K562 (cell line): Measurements from ENCODE around the gene MPL. TPM values are rescaled to one million over a fixed set of nuclear protein-coding genes. Genes with fewer than 3 reads are reported as not detected.

ENCODE experiments used
- ATAC-seq: fragments of 200-7000 bp; cut with Tn5 transposase; 3 replicates; pipeline ENCODE4 v1.9.1; 2020; ENCODE audit warnings: moderate library complexity
- BruUV-seq: library from RNA; stranded (reverse); fragments of 400-500 nt; replicated peaks from 2 replicates; lab custom pipeline; 2021; lab: Mats Ljungman, UMichigan
- CTCF ChIA-PET: fragments of 300-600 bp; formaldehyde crosslinking; extraction: SDS; loops from one replicate; lab custom pipeline; 2021; ENCODE audit warnings: low intra/inter-chr PET ratio; lab: Yijun Ruan, JAX
- POLR2A ChIA-PET: fragments of 300-600, 350-650 bp; sonication (Branson Sonifier 250); formaldehyde crosslinking; extraction: SDS; loops from one replicate; lab custom pipeline; 2021; ENCODE audit warnings: antibody characterized with exemption, inconsistent platforms; lab: Yijun Ruan, JAX
- DNase-seq, 4 experiments: peaks; one replicate each; pipeline versions ENCODE4 v3.0.0 to v3.0.0-alpha.2; 2011 to 2018; ENCODE audit warnings: low spot score in 3 of 4, mixed read lengths in 3 of 4; ENCODE audit errors: extremely low read depth in 1 of 4
- FAIRE-seq: peaks from 2 replicates; lab custom pipeline; 2011; peaks lifted over from hg19 to GRCh38; lab: Jason Lieb, UNC
- H2AFZ ChIP-seq: 2 replicates; pipeline ENCODE4 v1.6.0; 2011; ENCODE audit warnings: low read depth, low read length, control low read depth, inconsistent platforms
- H3K27ac ChIP-seq: fragments of 200-600 bp; 3 replicates; pipeline ENCODE4 v1.8.0; 2011; ENCODE audit warnings: low read depth, mild to moderate bottlenecking, control low read depth, inconsistent platforms, low read length, moderate library complexity, mixed read lengths; ENCODE audit errors: extremely low read depth
- H3K27me3 ChIP-seq, 2 experiments: fragments of 300-600 bp in 1 of 2; 2 replicates in 1 of 2; 3 replicates in 1 of 2; pipeline versions ENCODE4 v1.6.0 to v1.8.0; 2011; ENCODE audit warnings: inconsistent platforms in 2 of 2, low read length in 2 of 2, mild to moderate bottlenecking in 1 of 2, mixed read lengths in 1 of 2, moderate library complexity in 1 of 2; ENCODE audit not compliant: control insufficient read depth in 2 of 2, insufficient read depth in 2 of 2
- H3K36me3 ChIP-seq: fragments of 300-600 bp; 3 replicates; pipeline ENCODE4 v1.8.0; 2011; ENCODE audit warnings: mild to moderate bottlenecking, low read length, inconsistent platforms; ENCODE audit not compliant: control insufficient read depth, insufficient read depth
- H3K4me1 ChIP-seq, 2 experiments: fragments of 200-600 bp in 1 of 2; replicated peaks in 1 of 2; 2 replicates in 1 of 2; 3 replicates in 1 of 2; pipeline versions ENCODE4 v1.5.1 to v1.8.0; 2011; ENCODE audit warnings: inconsistent platforms in 2 of 2, low read length in 2 of 2, mild to moderate bottlenecking in 1 of 2, mixed read lengths in 1 of 2, moderate library complexity in 1 of 2; ENCODE audit not compliant: control insufficient read depth in 2 of 2, insufficient read depth in 2 of 2
- H3K4me2 ChIP-seq: 2 replicates; pipeline ENCODE4 v1.6.1; 2011; ENCODE audit warnings: low read length, control low read depth, inconsistent platforms, mixed read lengths; ENCODE audit not compliant: insufficient read depth
- H3K4me3 ChIP-seq: fragments of 200-600 bp; sonication (generic), shearing (Covaris generic); 2 replicates; pipeline ENCODE4 v1.5.1; 2016; ENCODE audit warnings: control low read depth, inconsistent platforms
- H3K79me2 ChIP-seq: fragments of 200-600 bp; 3 replicates; pipeline ENCODE4 v1.8.0; 2011; ENCODE audit warnings: low read length, inconsistent platforms; ENCODE audit not compliant: control insufficient read depth, insufficient read depth
- H3K9ac ChIP-seq, 2 experiments: 2 replicates each; pipeline versions ENCODE4 v1.6.0 to v1.6.1; 2011; ENCODE audit warnings: low read depth in 2 of 2, low read length in 2 of 2, control low read depth in 1 of 2, inconsistent platforms in 1 of 2, mild to moderate bottlenecking in 1 of 2, mixed read lengths in 1 of 2; ENCODE audit not compliant: insufficient read depth in 1 of 2
- H3K9me1 ChIP-seq: one replicate; pipeline ENCODE4 v1.6.0; 2011; ENCODE audit warnings: inconsistent platforms, mild to moderate bottlenecking, low read length, moderate library complexity; ENCODE audit not compliant: control insufficient read depth, insufficient read depth
- H3K9me3 ChIP-seq: replicated peaks from 2 replicates; pipeline ENCODE4 v1.5.1; 2011; ENCODE audit warnings: low read depth, low read length, inconsistent platforms; ENCODE audit not compliant: control insufficient read depth, insufficient read depth
- H4K20me1 ChIP-seq: replicated peaks from 2 replicates; pipeline ENCODE4 v1.6.1; 2011; ENCODE audit warnings: low read length, inconsistent platforms, mixed read lengths; ENCODE audit not compliant: control insufficient read depth, insufficient read depth
- ADNP ChIP-seq: fragments of 200-800 bp; sonication (Bioruptor generic); IDR thresholded peaks from 2 replicates; pipeline ENCODE4 v1.6.1; 2016; ENCODE audit warnings: missing genetic modification characterization, missing compliant biosample characterization
- ATF1 ChIP-seq, 2 experiments: fragments of 450-650 bp in 1 of 2; IDR thresholded peaks; 2 replicates each; pipeline ENCODE4 v1.6.1; 2016; ENCODE audit warnings: missing compliant biosample characterization in 1 of 2, missing genetic modification characterization in 1 of 2
- CBX1 ChIP-seq: sonication (generic); IDR thresholded peaks from 2 replicates; pipeline ENCODE4 v1.6.1; 2016; ENCODE audit warnings: antibody characterized with exemption, low read depth, mild to moderate bottlenecking
- CLOCK ChIP-seq: fragments of 250-450 bp; sonication (Bioruptor Pico); IDR thresholded peaks from 2 replicates; pipeline ENCODE4 v1.4.0; 2020; ENCODE audit warnings: mild to moderate bottlenecking, moderate library complexity, borderline replicate concordance
- FOXP4 ChIP-seq: sonication (generic); formaldehyde crosslinking; IDR thresholded peaks from 2 replicates; pipeline ENCODE4 v1.8.0; 2022; ENCODE audit warnings: mild to moderate bottlenecking, missing genetic modification reagents, borderline replicate concordance
- HDAC2 ChIP-seq: fragments of 450-650 bp; IDR thresholded peaks from 2 replicates; pipeline ENCODE4 v1.6.1; 2016; ENCODE audit warnings: mild to moderate bottlenecking
- MCM2 ChIP-seq: fragments of 450-650 bp; IDR thresholded peaks from 2 replicates; pipeline ENCODE4 v1.6.1; 2017; ENCODE audit warnings: low read depth, mild to moderate bottlenecking
- NBN ChIP-seq: fragments of 450-650 bp; IDR thresholded peaks from 2 replicates; pipeline ENCODE4 v1.6.1; 2016; ENCODE audit warnings: low read depth, mild to moderate bottlenecking
- NFRKB ChIP-seq: fragments of 450-650 bp; IDR thresholded peaks from 2 replicates; pipeline ENCODE4 v1.6.1; 2016; ENCODE audit warnings: low read depth
- NKRF ChIP-seq: fragments of 450-650 bp; IDR thresholded peaks from 2 replicates; pipeline ENCODE4 v1.6.1; 2016; ENCODE audit warnings: borderline replicate concordance
- WGBS: fragments of 100-300 bp; shearing (Covaris generic); methylation state at CpG from one replicate; pipeline ENCODE4 v1.1.6; 2016; ENCODE audit warnings: low coverage, mixed read lengths; ENCODE audit not compliant: insufficient coverage; ENCODE audit errors: missing lambda C conversion rate; 5-methylcytosine and 5-hydroxymethylcytosine counted together
- in situ Hi-C: fragments of 300-500 bp; cut with MboI; formaldehyde crosslinking; loops from 4 replicates; pipeline ENCODE4 v1.15.0; 2018; ENCODE audit warnings: inconsistent platforms, mixed read lengths
- intact Hi-C: fragments of 100-400 bp; cut with micrococcal nuclease; formaldehyde crosslinking; loops from 2 replicates; pipeline ENCODE4 v1.14.2; 2022
- polyA plus RNA-seq, 8 experiments: library from polyadenylated mRNA; depleted of rRNA in 4 of 8; stranded (reverse) in 5 of 8; unstranded in 3 of 8; fragments of >200 nt; fragmentation: Nextera tagmentation in 2 of 8; fragmentation: Illumina TruSeq in 1 of 8; extraction: Ambion mirVana in 2 of 8; extraction: Trizol in 1 of 8; gene quantifications; 2 replicates each; pipeline versions ENCODE4 v1.2.1 to v1.2.3, GENCODE V29; 2011 to 2014; ENCODE audit warnings: inconsistent platforms in 1 of 8, missing spikeins in 1 of 8
- total RNA-seq, 7 experiments: library from RNA; depleted of rRNA in 6 of 7; stranded (reverse); fragments of >200 nt in 6 of 7; fragmentation: Illumina TruSeq in 2 of 7; extraction: Trizol in 2 of 7; gene quantifications; 2 replicates each; pipeline versions ENCODE4 v1.2.1 to v1.2.3, GENCODE V29; 2011 to 2021; ENCODE audit warnings: low replicate concordance in 1 of 7
- TF ChIP-seq, protein P1 (sequence below): fragments of 450-650 bp; formaldehyde crosslinking; IDR thresholded peaks from 2 replicates; pipeline ENCODE4 v1.4.0; 2020; ENCODE audit warnings: mild to moderate bottlenecking, moderate library complexity
- TF ChIP-seq, protein P2 (sequence below): fragments of 250-450 bp; sonication (Bioruptor Pico); IDR thresholded peaks from 2 replicates; pipeline ENCODE4 v1.5.0; 2021

Gene MPL
- total and polyA plus RNA-seq, 9 of the 15 experiments (the other 6 are each of a cell fraction or from before 2014, with no cell fraction given): not detected

DNA sequence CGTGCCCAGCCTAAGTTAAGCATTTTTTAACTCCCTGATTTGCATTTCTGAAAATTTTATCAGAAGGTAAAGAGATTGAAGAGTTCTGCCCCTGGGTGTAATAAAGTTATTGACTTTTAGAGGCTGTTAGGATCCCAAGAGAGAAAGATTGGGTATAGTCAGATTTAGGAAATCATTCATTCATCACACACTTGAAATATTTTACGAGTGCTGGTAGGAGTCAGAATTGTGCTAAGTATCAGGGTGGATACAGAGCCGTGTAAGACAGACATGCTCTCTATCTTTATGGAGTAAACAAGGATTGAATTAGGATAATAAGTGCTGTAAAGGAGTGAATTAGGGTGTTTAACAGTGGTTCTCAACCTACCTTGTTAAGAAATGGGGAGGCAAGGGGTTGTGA lies 55.1 kb downstream of the MPL start (continued):
- TF ChIP-seq NBN (no peak), CLOCK (no peak), FOXP4 (no peak)

DNA sequence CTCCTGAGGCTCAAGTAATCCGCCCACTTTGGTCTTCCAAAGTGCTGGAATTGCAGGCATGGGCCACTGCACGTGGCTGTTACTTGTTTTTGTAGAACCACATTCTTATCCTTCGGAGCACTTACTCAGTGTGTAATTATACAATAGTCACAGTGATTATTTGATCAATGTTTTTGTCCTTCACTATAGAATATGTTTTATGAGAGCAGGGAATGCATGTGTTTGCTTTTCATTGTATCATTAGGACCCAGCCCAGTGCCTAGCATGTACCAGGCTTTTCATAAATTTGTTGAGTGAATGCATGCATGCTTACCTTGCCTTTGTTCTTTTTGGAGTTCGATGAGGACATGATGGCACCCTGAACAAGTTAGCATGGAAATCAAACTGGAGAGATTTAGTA lies 57.9 kb downstream of the MPL start:
- ChIA-PET CTCF (no interaction called here), POLR2A (interaction anchor here (0.7 kb wide), 1 partner anchor 18 kb away, joined by 3 read pairs; no protein-coding TSS in a partner anchor)
- H3K9me1 ChIP-seq: no peaks in the 10 kb centered on the region
- H3K36me3 ChIP-seq: no peaks in the 10 kb centered on the region; the same call in 2 of the 3 replicates
- no peak overlapping the region for H3K4me3 ChIP-seq
- DNase-seq (no peak), ATAC-seq (no peak), FAIRE-seq (no peak)
- peaks cover 0 to 3% of the 10 kb centered on the region in 2 experiments; a peak in 2 of 5 replicates for H3K4me1 ChIP-seq
- no peaks in the 10 kb centered on the region for H4K20me1 ChIP-seq
- intact Hi-C loops: no loop called here
- no TSS peak for BruUV-seq
- no peaks in the 10 kb centered on the region for H3K9me3 ChIP-seq
- 69% methylated on average over 4 of the region's 4 CpGs for WGBS
- in situ Hi-C loops: no loop called here
- peaks cover 8% of the 10 kb centered on the region for H3K79me2 ChIP-seq
- no peak overlapping the region for H3K27ac ChIP-seq
- no peak overlapping the region for H3K4me2 ChIP-seq
- no peak overlapping the region for H3K9ac ChIP-seq
- H3K27me3 ChIP-seq: no peaks in the 10 kb centered on the region
- no peak overlapping the region for H2AFZ ChIP-seq
- TF ChIP-seq HDAC2: no peak
- no peak for TF ChIP-seq ADNP (tag)
- no peak for TF ChIP-seq NKRF
- TF ChIP-seq, protein P1, sequence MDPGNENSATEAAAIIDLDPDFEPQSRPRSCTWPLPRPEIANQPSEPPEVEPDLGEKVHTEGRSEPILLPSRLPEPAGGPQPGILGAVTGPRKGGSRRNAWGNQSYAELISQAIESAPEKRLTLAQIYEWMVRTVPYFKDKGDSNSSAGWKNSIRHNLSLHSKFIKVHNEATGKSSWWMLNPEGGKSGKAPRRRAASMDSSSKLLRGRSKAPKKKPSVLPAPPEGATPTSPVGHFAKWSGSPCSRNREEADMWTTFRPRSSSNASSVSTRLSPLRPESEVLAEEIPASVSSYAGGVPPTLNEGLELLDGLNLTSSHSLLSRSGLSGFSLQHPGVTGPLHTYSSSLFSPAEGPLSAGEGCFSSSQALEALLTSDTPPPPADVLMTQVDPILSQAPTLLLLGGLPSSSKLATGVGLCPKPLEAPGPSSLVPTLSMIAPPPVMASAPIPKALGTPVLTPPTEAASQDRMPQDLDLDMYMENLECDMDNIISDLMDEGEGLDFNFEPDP (CRISPR knock-in tag): no peak
- no peak for TF ChIP-seq CBX1
- TF ChIP-seq, protein P2, sequence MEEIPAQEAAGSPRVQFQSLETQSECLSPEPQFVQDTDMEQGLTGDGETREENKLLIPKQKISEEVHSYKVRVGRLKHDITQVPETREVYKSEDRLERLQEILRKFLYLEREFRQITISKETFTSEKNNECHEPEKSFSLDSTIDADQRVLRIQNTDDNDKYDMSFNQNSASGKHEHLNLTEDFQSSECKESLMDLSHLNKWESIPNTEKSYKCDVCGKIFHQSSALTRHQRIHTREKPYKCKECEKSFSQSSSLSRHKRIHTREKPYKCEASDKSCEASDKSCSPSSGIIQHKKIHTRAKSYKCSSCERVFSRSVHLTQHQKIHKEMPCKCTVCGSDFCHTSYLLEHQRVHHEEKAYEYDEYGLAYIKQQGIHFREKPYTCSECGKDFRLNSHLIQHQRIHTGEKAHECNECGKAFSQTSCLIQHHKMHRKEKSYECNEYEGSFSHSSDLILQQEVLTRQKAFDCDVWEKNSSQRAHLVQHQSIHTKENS: no peak
- TF ChIP-seq MCM2: no peak
- no peak for TF ChIP-seq NFRKB
- no peak for TF ChIP-seq ATF1 (CRISPR knock-in tag; IDR thresholded peaks at IDR 0.05)
- no peak for TF ChIP-seq ATF1 (tag; IDR thresholded peaks at IDR 0.05)
